GM12892 (cell line): ENCODE measurements around the gene PRKAR2B.
"Not testable (repeated sequence)": the region's sequence is repeated elsewhere in the genome, so short reads cannot be mapped to it uniquely, and the experiment has no call there.

Experiments
- DNase-seq: peaks from one replicate; pipeline ENCODE4 v3.0.0; 2011; ENCODE audit not compliant: insufficient read length
- FAIRE-seq: peaks from 2 replicates; lab custom pipeline; 2011; peaks lifted over from hg19 to GRCh38; lab: Jason Lieb, UNC
- POLR2A ChIP-seq: IDR thresholded peaks from 2 replicates; pipeline ENCODE4 v1.6.1; 2011; ENCODE audit warnings: low read depth, low read length, control low read depth
- POLR2AphosphoS5 ChIP-seq: IDR thresholded peaks from 2 replicates; pipeline ENCODE4 v1.6.1; 2011; ENCODE audit warnings: low read depth, low read length, control low read depth
- TAF1 ChIP-seq: IDR thresholded peaks from 2 replicates; pipeline ENCODE4 v1.6.1; 2011; ENCODE audit warnings: low read depth, mild to moderate bottlenecking, control low read depth, low read length, borderline replicate concordance

Gene PRKAR2B

DNA sequence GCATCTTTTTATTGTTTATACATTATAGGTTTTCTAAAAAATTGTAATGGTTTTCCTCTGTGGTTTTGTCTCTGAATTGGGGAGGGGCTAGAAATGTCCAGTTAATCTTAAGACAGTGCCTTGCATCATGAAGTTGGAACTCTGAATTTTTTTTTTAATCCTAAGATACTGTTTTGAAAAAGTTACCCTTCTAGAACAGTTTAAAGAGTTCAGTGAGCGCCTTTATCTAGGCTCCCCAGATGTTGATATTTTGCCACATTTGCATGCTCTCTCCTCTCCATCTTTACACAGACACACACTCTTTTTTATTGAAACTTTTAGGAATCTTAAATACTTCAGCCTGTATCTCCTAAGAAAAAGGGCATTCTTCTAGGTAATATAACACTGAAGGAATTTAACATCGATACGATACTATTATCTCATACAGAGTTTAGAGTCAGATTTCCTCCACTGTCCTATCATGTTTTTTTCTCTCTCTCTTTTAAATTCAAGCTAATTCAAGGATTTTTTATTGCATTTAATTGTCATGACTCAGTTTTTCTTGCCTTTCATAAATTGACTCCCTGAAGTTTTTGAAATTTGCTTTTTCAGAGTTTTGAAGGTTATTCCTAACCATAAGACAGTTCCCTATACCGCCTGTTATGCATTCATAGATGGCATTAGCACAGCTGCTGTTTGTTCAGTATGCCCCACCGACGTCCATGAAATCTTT is 31.5 kb downstream of the PRKAR2B start:
- FAIRE-seq (no peak), DNase-seq (no peak)
- TF ChIP-seq POLR2A (no peak), TAF1 (no peak), POLR2AphosphoS5 (no peak)

GRCh38 chr7:107076781-107077698 is 32.5 kb downstream of the PRKAR2B start:
- FAIRE-seq (no peak), DNase-seq (no peak)
- no peak for TF ChIP-seq TAF1
- TF ChIP-seq POLR2AphosphoS5, result no peak
- no peak for TF ChIP-seq POLR2A

DNA sequence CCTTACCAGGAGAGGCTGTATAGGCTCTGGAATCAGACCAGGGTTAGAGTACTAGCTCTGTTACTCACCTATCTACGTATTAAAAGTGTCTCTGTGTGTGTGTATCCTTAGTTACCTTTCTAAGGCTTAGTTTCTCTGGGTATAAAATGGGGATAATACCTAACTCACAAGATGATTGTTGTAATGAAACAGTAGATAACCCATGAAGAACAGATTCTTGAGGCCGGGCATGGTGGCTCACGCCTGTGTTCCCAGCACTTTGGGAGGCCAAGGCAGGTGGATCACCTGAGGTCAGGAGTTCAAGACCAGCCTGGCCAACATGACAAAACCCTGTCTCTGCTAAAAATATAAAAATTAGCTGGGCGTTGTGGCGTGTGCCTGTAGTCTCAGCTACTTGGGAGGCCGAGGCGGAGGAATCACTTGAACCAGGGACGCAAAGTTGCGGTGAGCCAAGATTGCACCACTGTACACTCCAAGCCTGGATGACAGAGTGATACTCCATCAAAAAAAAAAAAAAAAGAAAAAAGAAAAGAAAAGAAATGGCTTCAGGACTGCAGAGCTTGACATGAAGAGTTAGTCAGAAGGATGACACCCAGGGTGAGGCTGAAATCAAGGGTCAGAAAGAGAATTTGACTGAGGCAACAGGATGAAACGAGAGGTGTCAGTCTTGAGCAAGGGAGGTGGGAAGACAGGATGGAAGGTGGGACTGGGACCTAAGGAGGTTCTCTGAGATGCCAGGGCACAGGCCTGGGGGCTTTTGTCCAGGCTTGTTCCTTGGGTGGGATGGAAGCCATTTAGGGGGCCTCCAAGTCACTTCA is 33.4 kb downstream of the PRKAR2B start:
- TF ChIP-seq POLR2AphosphoS5 (no peak), POLR2A (no peak)
- no peak for DNase-seq

DNA sequence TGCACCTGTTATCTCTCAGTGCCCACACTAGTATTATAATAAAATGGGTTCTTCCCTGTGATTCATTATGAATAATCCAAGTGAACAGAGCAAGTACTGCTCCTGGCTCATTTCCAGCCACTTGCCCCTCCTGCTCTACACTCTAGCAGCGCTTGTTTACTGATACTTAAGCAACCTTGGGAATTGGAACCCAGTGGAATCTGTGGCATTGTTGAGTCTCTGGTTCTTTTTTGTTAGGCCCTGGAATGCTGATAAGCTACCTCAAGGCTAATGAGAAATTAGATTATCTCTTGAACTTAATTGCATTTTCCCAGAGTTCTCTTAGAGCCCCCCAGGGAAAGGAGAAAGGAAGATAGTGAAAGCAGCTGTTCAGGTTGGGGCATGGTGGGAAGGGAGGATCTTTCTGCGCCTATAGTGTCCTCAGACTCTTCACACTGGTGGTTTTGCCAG is 34.0 kb downstream of the PRKAR2B start:
- TF ChIP-seq POLR2A (no peak), TAF1 (no peak), POLR2AphosphoS5 (no peak)
- FAIRE-seq (no peak), DNase-seq (no peak)

More for the DNA sequence above, 33.4 kb downstream of the PRKAR2B start:
- no peak for FAIRE-seq

GRCh38 chr7:107079212-107079940 is 34.9 kb downstream of the PRKAR2B start:
- no peak for FAIRE-seq

DNA sequence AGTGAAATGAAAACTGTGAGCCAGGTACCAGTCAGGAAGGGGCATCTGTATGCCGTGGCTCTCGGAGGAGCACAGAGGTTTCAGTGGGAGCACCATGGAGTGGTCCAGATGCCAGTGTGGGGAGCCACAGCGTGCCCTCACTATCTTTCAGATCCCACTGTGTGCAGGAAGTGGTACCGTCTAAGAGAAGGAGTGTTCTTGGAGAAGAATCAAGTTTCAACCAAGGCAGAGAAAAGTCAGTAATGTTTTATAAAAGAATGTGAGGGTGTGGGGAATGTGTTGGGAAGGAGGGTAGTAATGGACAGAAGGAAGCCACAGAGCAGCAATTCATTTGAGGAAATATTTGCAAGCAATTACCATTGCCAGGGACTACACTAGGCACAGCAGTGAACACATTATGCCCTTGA is 35.6 kb downstream of the PRKAR2B start:
- DNase-seq (no peak), FAIRE-seq (no peak)
- TF ChIP-seq TAF1 (no peak), POLR2AphosphoS5 (no peak), POLR2A (no peak)

More at GRCh38 chr7:107079212-107079940, 34.9 kb downstream of the PRKAR2B start:
- no peak for DNase-seq
- TF ChIP-seq POLR2A (no peak), POLR2AphosphoS5 (no peak), TAF1 (no peak)

DNA sequence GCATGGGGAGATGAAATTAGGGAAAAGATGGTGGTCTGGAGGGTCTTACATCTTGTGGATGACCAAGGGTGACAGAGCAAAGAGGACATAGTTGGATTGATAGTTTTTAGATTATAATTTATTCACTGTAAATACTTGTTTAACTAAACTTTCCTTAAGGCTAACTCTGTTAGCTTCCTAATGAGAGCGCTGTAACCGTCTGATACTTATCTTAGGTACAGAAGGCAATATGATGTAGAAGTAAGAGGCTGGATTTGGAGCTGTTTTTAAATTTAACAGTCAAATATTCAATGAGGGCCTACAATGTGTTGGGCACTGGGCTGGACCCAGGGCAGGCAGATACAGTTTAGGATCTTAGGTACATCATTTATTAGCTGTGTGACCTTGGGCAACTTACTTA is 36.0 kb downstream of the PRKAR2B start:
- TF ChIP-seq POLR2A (no peak), TAF1 (no peak), POLR2AphosphoS5 (no peak)
- DNase-seq, result no peak
- FAIRE-seq, result no peak

- TF ChIP-seq TAF1, result no peak
- no peak for TF ChIP-seq POLR2AphosphoS5
- no peak for TF ChIP-seq POLR2A
- FAIRE-seq, result no peak
Measured at GRCh38 chr7:107085180-107085579, 40.7 kb downstream of the PRKAR2B start.

DNA sequence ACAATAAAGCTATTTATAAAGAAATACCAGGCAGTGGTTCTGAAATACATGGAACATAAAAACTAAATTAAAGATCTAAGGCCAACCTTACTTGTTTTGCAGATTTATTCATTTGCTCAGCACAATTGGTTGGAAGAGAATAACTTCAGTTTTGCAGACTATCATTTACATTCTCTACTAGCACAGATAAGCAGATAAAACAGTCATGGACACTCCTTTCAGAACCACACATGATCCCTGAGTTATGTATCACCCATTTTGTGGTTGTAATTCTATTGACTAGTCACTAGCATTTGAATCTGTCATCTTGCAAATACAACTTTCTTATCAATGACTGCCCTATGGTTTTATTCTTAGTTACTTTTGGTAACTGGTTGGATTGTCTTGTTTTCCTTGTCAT is 45.1 kb downstream of the PRKAR2B start:
- TF ChIP-seq TAF1 (no peak), POLR2AphosphoS5 (no peak), POLR2A (no peak)
- FAIRE-seq (no peak), DNase-seq (no peak)

More at GRCh38 chr7:107085180-107085579, 40.7 kb downstream of the PRKAR2B start:
- DNase-seq, result no peak

GRCh38 chr7:107090457-107090856 is 46.0 kb downstream of the PRKAR2B start:
- DNase-seq (no peak), FAIRE-seq (no peak)
- TF ChIP-seq TAF1, result no peak

GRCh38 chr7:107091306-107091705 is 46.8 kb downstream of the PRKAR2B start:
- FAIRE-seq (no peak), DNase-seq (no peak)
- no peak for TF ChIP-seq POLR2A
- TF ChIP-seq POLR2AphosphoS5, result no peak

GRCh38 chr7:107093671-107094070 is 49.2 kb downstream of the PRKAR2B start:
- DNase-seq, FAIRE-seq: not testable (repeated sequence)

- DNase-seq, FAIRE-seq: not testable (repeated sequence)
Measured at GRCh38 chr7:107099154-107099553, 54.6 kb downstream of the PRKAR2B start.
